GM18519 (cell line): Measurements from ENCODE around the gene ANXA11.

Experiments used
- ATAC-seq: cut with Tn5 transposase; IDR thresholded peaks from one replicate; pipeline ENCODE4 v1.9.1; 2021; ENCODE audit warnings: mild to moderate bottlenecking, moderate library complexity; ENCODE audit not compliant: unreplicated experiment, low FRiP score

Gene ANXA11

DNA sequence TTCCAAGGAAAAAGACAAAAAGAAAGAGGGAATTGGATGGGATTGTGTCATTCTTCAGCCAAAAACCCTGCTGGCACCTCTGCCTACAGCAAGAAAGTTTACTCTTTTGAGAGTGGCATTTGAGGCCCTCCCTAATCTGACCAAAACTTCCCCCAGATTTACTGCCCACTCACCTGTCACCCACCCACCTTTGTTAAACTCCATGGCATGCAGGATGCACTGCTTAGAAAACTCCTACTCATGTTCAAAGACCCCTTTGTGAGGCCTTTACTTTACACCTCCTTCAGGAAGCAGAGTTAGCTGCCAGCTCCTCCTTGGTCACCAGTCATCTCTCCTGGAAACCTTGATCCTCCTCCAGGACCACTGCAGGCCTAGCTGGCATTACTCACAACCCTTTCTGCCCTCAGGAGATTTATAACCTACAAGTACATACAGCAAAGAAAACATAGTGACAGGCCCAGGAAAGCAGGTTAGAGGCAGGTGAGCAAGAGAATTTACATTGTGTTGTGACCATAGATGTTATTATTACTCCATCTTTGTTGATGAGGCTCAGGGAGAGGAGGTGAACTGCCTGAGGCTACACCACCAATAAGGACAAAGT, 83.1 kb downstream of the ANXA11 start:
- no peak for ATAC-seq

DNA sequence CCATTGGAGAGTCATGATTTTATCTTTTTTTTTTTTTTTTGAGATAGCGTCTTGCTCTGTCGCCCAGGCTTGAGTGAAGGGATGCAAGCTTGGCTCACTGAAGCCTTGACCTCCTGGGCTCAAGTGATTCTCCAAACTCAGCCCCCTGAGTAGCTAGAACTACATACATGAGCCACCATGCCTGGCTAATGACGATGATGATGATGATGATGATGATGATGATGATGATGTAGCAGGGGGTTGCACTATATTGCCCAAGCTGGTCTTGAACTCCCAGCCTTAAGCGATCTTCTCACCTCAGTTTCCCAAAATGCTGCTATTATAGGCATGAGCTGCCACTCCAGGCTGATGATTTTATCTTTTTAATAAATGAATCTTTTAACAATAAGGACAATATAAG, 86.7 kb downstream of the ANXA11 start:
- no peak for ATAC-seq

DNA sequence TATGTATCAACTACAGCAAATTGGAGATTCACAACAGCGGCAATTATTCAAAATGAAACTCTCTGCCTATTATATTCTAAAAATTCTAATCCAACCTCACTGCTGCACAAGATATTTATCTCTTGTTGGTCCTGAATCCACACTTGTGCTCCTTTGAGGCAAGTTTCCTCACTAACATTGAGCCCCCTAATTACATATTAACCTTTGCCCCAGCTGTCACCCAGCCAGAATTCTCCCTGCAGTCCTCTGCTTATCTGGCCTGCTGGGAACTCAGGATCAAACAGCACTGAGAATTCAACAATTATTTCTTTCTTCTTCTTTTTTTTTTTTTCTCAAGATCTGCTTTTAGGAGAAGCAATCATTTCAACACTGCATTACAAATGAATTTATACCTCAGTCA, 94.4 kb downstream of the ANXA11 start:
- no peak for ATAC-seq

DNA sequence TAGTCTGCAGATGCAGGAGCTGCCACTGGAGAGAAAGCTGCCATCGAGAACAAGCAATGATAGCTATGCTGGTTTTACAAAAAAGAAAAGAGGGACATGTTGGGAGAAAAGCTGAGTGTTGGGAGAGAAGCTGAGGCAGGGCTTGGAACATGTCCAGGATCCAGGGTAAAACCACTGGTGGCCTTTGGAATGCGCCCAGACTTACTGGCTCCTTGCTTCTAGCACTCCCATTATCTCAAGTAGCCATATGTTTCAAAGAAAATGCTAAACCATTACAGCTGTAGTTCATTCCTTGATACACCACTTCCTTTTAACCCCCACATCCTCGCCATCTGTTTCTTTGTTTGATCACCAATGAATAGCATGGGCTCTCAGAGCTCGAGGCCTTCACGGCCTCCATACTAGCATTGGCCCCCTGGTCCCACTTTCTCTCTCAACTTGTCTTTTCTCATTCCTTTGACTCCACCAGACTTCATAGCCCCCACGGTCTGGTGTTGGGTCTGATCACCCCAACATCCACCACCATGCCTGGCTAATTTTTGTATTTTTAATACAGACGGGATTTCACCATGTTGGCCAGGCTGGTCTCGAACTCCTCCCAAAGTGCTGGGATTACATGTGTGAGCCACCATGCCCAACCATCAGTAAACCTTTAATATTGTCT, 96.6 kb downstream of the ANXA11 start:
- ATAC-seq: no peak

DNA sequence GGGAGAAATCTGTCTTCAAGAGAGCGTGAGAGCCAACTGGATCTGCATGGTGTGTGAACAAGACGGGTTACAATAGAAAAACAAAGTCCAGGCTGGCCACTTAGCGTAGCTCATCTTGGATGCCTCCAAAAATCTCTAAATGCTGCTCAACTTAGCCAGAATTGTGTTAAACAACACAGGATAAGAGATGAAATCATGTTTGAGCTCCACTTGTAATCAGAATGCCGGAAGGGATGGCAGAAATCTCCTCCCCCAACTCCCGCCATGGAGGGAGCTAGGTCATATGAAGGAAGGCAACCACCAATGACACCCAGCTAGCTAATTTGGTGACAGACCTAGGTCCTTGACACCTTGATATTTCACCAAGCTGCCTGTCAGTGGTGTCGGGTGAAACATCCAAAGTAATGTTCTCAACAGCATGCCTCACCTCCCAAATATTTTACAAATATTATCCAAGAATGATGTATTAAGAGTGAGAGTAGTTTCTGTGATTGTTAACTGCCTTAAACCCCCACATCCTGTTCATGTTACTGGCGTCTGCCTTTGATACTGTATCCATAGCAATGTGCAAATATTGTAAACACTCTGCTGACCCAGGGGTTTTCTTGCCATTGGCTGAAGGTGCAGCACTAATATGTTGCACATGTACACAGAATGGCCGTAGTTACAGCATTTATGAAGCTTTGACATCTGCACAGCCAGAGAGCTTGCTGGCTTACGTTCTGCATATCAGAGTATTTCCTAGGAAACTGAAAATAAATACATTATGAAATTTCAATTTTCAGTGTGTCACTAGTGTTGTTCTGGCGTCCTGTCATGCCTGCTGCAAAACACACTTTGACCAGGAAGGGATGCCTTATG, 101.0 kb downstream of the ANXA11 start:
- peak; percentile 80 for ATAC-seq
